Stimulated activated CD4-positive, alpha-beta T cell treated with anti-CD3 and anti-CD28 coated beads, Interleukin-4, amount 100 ng/mL, for 48 hours (primary cell): ENCODE data around the gene GPR183.

Source experiments
- DNase-seq, 2 donors: peaks; one replicate each; pipeline ENCODE4 v3.0.0-alpha.2; 2020; ENCODE audit warnings: low read depth in 2 of 2

The GPR183 gene

GRCh38 chr13:99307247-99307646 is at the start of gene GPR183:
Gene GPR183 (minus strand): TSS chr13:99307399. CDS start chr13:99296145, 11,254 bp downstream.
- DNase-seq, result no peak

GRCh38 chr13:99356262-99357091 is 49.3 kb upstream of the GPR183 start:
- DNase-seq, result no peak

GRCh38 chr13:99356012-99356261 is 48.7 kb upstream of the GPR183 start:
- DNase-seq, result no peak

- DNase-seq, result no peak
Observed at GRCh38 chr13:99355267-99356011, 48.2 kb upstream of the GPR183 start.

GRCh38 chr13:99354371-99354951 is 47.3 kb upstream of the GPR183 start:
- no peak for DNase-seq

GRCh38 chr13:99353836-99354235 is 46.6 kb upstream of the GPR183 start:
- no peak for DNase-seq

- no peak for DNase-seq
Observed at GRCh38 chr13:99353246-99353600, 46.0 kb upstream of the GPR183 start.

- DNase-seq, result no peak
Observed at GRCh38 chr13:99352351-99353245, 45.4 kb upstream of the GPR183 start.

GRCh38 chr13:99351772-99352171 is 44.6 kb upstream of the GPR183 start:
- DNase-seq, result no peak

GRCh38 chr13:99350191-99350590 is 43.0 kb upstream of the GPR183 start:
- no peak for DNase-seq

- DNase-seq, result no peak
Observed at GRCh38 chr13:99347911-99348451, 40.8 kb upstream of the GPR183 start.

- no peak for DNase-seq
Observed at GRCh38 chr13:99347335-99347878, 40.2 kb upstream of the GPR183 start.

- no peak for DNase-seq
Observed at GRCh38 chr13:99346335-99347042, 39.3 kb upstream of the GPR183 start.

- DNase-seq, result no peak
Observed at GRCh38 chr13:99345345-99345744, 38.1 kb upstream of the GPR183 start.

- no peak for DNase-seq
Observed at GRCh38 chr13:99344610-99345208, 37.5 kb upstream of the GPR183 start.

- DNase-seq, result no peak
Observed at GRCh38 chr13:99342723-99343315, 35.6 kb upstream of the GPR183 start.

- no peak for DNase-seq
Observed at GRCh38 chr13:99341969-99342722, 34.9 kb upstream of the GPR183 start.

GRCh38 chr13:99340638-99341037 is 33.4 kb upstream of the GPR183 start:
- DNase-seq, result no peak

GRCh38 chr13:99339736-99340397 is 32.7 kb upstream of the GPR183 start:
- DNase-seq, result no peak
